Activated CD4-positive, alpha-beta T cell treated with anti-CD3 and anti-CD28 coated beads for 48 hours (primary cell): ENCODE measurements around the gene DNTT.
"Not testable (repeated sequence)": the region's sequence is repeated elsewhere in the genome, so short reads cannot be mapped to it uniquely, and the experiment has no call there.

Source experiments
- DNase-seq: peaks from one replicate; pipeline ENCODE4 v3.0.0-alpha.2; 2020

The DNTT gene

GRCh38 chr10:96276831-96277230 is 27.4 kb upstream of the DNTT start:
- no peak for DNase-seq

GRCh38 chr10:96279191-96279641 is 25.0 kb upstream of the DNTT start:
- DNase-seq: no peak

GRCh38 chr10:96280859-96281258 is 23.4 kb upstream of the DNTT start:
- DNase-seq: no peak

- no peak for DNase-seq
Observed at GRCh38 chr10:96281444-96282029, 22.7 kb upstream of the DNTT start.

- no peak for DNase-seq
Observed at GRCh38 chr10:96283351-96283750, 20.9 kb upstream of the DNTT start.

- DNase-seq: no peak
Observed at GRCh38 chr10:96283756-96284155, 20.5 kb upstream of the DNTT start.

- no peak for DNase-seq
Observed at GRCh38 chr10:96285331-96285752, 18.9 kb upstream of the DNTT start.

- DNase-seq: no peak
Observed at GRCh38 chr10:96287392-96288105, 16.7 kb upstream of the DNTT start.

- no peak for DNase-seq
Observed at GRCh38 chr10:96288151-96288621, 16.0 kb upstream of the DNTT start.

- DNase-seq: no peak
Observed at GRCh38 chr10:96289218-96289910, 14.9 kb upstream of the DNTT start.

GRCh38 chr10:96290368-96291133 is 13.7 kb upstream of the DNTT start:
- DNase-seq: no peak

GRCh38 chr10:96292971-96293920 is 11.0 kb upstream of the DNTT start:
- peak; percentile 11 for DNase-seq

- no peak for DNase-seq
Observed at GRCh38 chr10:96295475-96295874, 8.8 kb upstream of the DNTT start.

GRCh38 chr10:96297486-96297885 is 6.7 kb upstream of the DNTT start:
- no peak for DNase-seq

GRCh38 chr10:96298362-96298761 is 5.9 kb upstream of the DNTT start:
- no peak for DNase-seq

GRCh38 chr10:96299383-96299782 is 4.9 kb upstream of the DNTT start:
- DNase-seq: no peak

GRCh38 chr10:96301616-96302015 is 2.6 kb upstream of the DNTT start:
- DNase-seq: no peak

GRCh38 chr10:96305019-96305418 is 785 bp downstream of the DNTT start:
- peak; percentile 23 for DNase-seq

- peak; percentile 17 for DNase-seq
Observed at GRCh38 chr10:96306516-96306915, 2.3 kb downstream of the DNTT start.

GRCh38 chr10:96308854-96309253 is 4.6 kb downstream of the DNTT start:
- not testable (repeated sequence) for DNase-seq

- no peak for DNase-seq
Observed at GRCh38 chr10:96309628-96310320, 5.5 kb downstream of the DNTT start.
